ENCODE results near the gene ADSL. TPM values are rescaled to one million over a fixed set of nuclear protein-coding genes. Genes with fewer than 3 reads are reported as not detected.

The ADSL gene
- polyA plus RNA-seq, 1 of the 3 experiments (the other 2 are of a cell fraction) = 79.7 TPM

- no peak overlapping the region for H2AFZ ChIP-seq (ENCODE audit: low read depth)
- no peaks in the 10 kb centered on the region for H3K79me2 ChIP-seq (ENCODE audit: insufficient read depth)
- POLR2A ChIA-PET = no interaction called here
- no peaks in the 10 kb centered on the region for H3K9me3 ChIP-seq
- TF ChIP-seq MXI1 (IDR thresholded peaks at IDR 0.05; ENCODE audit: low read depth, low read length) (no peak), ZBTB33 (IDR thresholded peaks at IDR 0.05; ENCODE audit: borderline replicate concordance, low read depth) (no peak), PBX3 (IDR thresholded peaks at IDR 0.05) (no peak), SIN3A (IDR thresholded peaks at IDR 0.05; ENCODE audit: borderline replicate concordance, low read depth, low read length) (no peak), SMC3 (IDR thresholded peaks at IDR 0.05; ENCODE audit: low read depth, low read length) (no peak), IRF3 (IDR thresholded peaks at IDR 0.05; ENCODE audit: low read depth, low read length) (no peak), FOXJ3 (CRISPR knock-in tag; IDR thresholded peaks at IDR 0.05) (no peak), YY1 (IDR thresholded peaks at IDR 0.05; ENCODE audit: low read depth) (no peak), MEF2A (IDR thresholded peaks at IDR 0.05; ENCODE audit: borderline replicate concordance, low read depth) (no peak), RFX5 (IDR thresholded peaks at IDR 0.05; ENCODE audit: low read length) (no peak), TAF1 (IDR thresholded peaks at IDR 0.05; ENCODE audit: borderline replicate concordance, low read depth, low read length) (no peak), GATA2 (CRISPR knock-in tag; IDR thresholded peaks at IDR 0.05) (no peak), FOSL2 (IDR thresholded peaks at IDR 0.05; ENCODE audit: borderline replicate concordance, low read depth) (no peak), JUND (IDR thresholded peaks at IDR 0.05) (no peak), USF2 (IDR thresholded peaks at IDR 0.05; ENCODE audit: borderline replicate concordance, low read depth, low read length) (no peak), CTCF (IDR thresholded peaks at IDR 0.05) (no peak), RAD21 (IDR thresholded peaks at IDR 0.05; ENCODE audit: low read length) (no peak), NFIC (IDR thresholded peaks at IDR 0.05; ENCODE audit: borderline replicate concordance) (no peak), TEAD4 (IDR thresholded peaks at IDR 0.05; ENCODE audit: borderline replicate concordance, insufficient read depth) (no peak), POLR2AphosphoS5 (IDR thresholded peaks at IDR 0.05; ENCODE audit: low read depth, low read length) (no peak)
- no peaks in the 10 kb centered on the region for H3F3A ChIP-seq (replicated peaks; ENCODE audit: insufficient read depth)
- no peaks in the 10 kb centered on the region for H3K9me2 ChIP-seq
- CTCF ChIA-PET = interaction anchor here (0.9 kb wide), 1 partner anchor 14 kb away, joined by 3 read pairs; no protein-coding TSS in a partner anchor
- peaks cover 0 to 10% of the 10 kb centered on the region in 2 experiments; a peak in 2 of 4 replicates for H3K4me1 ChIP-seq (ENCODE audit: control insufficient read depth in 1 of 2, insufficient read depth in 2 of 2, low read depth in 1 of 2, low read length in 1 of 2)
- no peak overlapping the region for H3K4me3 ChIP-seq (ENCODE audit: low read depth in 2 of 2, low read length in 1 of 2)
- peaks cover 0 to 5% of the 10 kb centered on the region in 2 experiments for H3K36me3 ChIP-seq (replicated peaks in 1 of 2; ENCODE audit: control insufficient read depth in 1 of 2, insufficient read depth in 2 of 2, low read length in 1 of 2)
- no peaks in the 10 kb centered on the region for H3K27me3 ChIP-seq (ENCODE audit: insufficient read depth)
- no peak for DNase-seq
- no peak overlapping the region for H3K9ac ChIP-seq
- WGBS (ENCODE audit: low lambda C conversion rate) = no CpG with 5 or more reads among the region's 2 CpGs
- no peaks in the 10 kb centered on the region for H4K20me1 ChIP-seq (ENCODE audit: insufficient read depth)
- no peak overlapping the region for H3K27ac ChIP-seq (ENCODE audit: low read depth in 2 of 2, low read length in 1 of 2)
- H3K4me2 ChIP-seq = no peak overlapping the region
Measured at GRCh38 chr22:40399621-40400020, 53.3 kb downstream of the ADSL start.

Measured in SK-N-SH (cell line).